ENCODE results near the gene FAM120B. TPM values are rescaled to one million over a fixed set of nuclear protein-coding genes. Genes with fewer than 3 reads are reported as not detected.

Gene FAM120B
- total RNA-seq, 5 donors from 2014 or later (not counting 1 experiment from before 2014, with no cell fraction given), result 34.1 to 39.8 (median 38.0) TPM

DNA sequence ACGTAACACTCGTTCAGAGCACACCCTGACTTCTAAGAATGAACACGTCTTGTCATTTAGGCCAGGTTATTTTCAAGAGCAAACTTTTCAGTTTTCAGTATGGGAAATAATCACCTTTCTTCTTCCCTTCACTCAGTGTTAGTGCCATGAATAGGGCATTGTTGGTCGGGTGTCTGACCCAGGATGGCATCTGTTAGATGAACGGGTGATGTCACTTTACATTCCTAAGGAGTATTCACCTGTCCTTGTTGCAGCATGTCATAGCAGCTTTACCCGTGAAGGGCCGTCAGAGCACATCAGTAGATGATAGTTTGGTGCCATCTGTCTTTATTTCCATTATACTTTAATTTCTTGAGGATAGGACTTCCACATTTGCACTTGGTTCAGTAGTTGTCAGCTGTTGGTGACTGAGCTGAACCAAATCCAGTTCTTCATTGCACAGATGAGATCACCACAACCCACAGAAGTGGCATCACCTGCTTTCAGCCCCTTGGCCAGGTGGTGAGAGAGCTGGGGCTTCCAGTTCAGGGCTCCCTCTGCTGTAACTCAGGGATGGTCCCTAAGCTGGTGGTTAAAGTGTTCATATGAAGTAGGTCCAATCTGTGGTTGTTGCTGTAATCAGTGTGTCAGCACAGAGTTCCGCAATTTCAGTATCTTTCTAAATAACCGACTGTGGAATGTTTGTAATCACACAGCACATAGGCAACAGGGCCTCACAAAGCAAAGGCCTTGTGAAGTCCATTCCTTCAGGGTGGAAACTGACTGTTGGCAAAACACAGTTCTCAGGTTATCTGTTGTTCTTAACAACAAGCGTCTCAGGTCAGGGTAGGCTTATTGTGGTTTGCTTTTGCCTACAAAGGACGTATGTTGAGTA lies 68.2 kb downstream of the FAM120B start:
- H3K27ac ChIP-seq (ENCODE audit: low read length), result no peak overlapping the region
- ATAC-seq (replicated peaks in 1 of 4), result no peak
- ChIA-PET POLR2A (no interaction called here), CTCF (no interaction called here)
- Mint-ChIP-seq H3K4me3 (no peak overlapping the region), H3K27ac (no peak overlapping the region), H3K4me1 (peaks cover 26 to 34% (median 27%) of the 10 kb centered on the region in 3 donors), H3K9me3 (no peaks in the 10 kb centered on the region), H3K27me3 (no peaks in the 10 kb centered on the region), H3K36me3 (peaks cover 31% of the 10 kb centered on the region)
- peaks cover 7 to 15% of the 10 kb centered on the region in 2 experiments for H3K4me1 ChIP-seq (ENCODE audit: control insufficient read depth in 1 of 2, extremely low read depth in 1 of 2, insufficient read depth in 2 of 2, low read length in 2 of 2)
- WGBS (ENCODE audit: insufficient coverage), result 100% methylated on average over 5 of the region's 11 CpGs
- no peak overlapping the region for H3K4me3 ChIP-seq (ENCODE audit: control insufficient read depth in 1 of 2, extremely low read depth in 1 of 2, low read length in 1 of 2)
- H3K36me3 ChIP-seq (ENCODE audit: control insufficient read depth in 2 of 2, extremely low read depth in 1 of 2, insufficient read depth in 1 of 2, low read length in 1 of 2), result peaks cover 0 to 32% of the 10 kb centered on the region in 2 donors
- peak in 1 of 35 experiments; percentile 6 for DNase-seq
- H3K27me3 ChIP-seq (replicated peaks in 1 of 2; ENCODE audit: control insufficient read depth in 2 of 2, extremely low read depth in 1 of 2, insufficient read depth in 2 of 2, low read length in 1 of 2), result no peaks in the 10 kb centered on the region
- H3K9me3 ChIP-seq, result no peaks in the 10 kb centered on the region

DNA sequence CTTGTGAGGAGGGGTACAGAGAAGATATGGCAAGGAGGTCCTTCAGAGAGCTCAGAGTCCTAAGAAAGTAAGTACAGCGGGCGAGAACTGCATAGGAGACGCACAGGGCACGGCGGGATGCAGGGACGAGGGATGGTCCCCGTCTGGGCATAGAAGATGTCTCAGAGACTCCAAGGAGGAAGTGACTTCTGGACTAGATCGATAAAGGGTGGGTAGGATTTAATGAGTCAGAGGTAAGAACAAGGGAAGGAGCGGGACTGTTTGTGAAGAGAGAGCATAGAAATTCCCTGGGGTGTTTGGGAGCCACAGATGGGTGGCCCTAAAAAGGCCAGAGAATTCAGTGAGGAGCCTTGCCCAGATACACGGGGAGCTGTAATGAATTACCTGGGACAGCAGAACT lies 69.1 kb downstream of the FAM120B start:
- 98% methylated on average over 9 of the region's 10 CpGs for WGBS (ENCODE audit: insufficient coverage)
- Mint-ChIP-seq H3K4me3 (no peak overlapping the region), H3K27me3 (no peaks in the 10 kb centered on the region), H3K9me3 (no peaks in the 10 kb centered on the region), H3K36me3 (peaks cover 28% of the 10 kb centered on the region), H3K4me1 (peaks cover 28 to 36% (median 29%) of the 10 kb centered on the region in 3 donors), H3K27ac (no peak overlapping the region)
- ChIA-PET CTCF (no interaction called here), POLR2A (no interaction called here)
- H3K4me3 ChIP-seq (ENCODE audit: control insufficient read depth in 1 of 2, extremely low read depth in 1 of 2, low read length in 1 of 2), result no peak overlapping the region
- ATAC-seq (replicated peaks in 1 of 4), result no peak
- no peaks in the 10 kb centered on the region for H3K27me3 ChIP-seq (replicated peaks in 1 of 2; ENCODE audit: control insufficient read depth in 2 of 2, extremely low read depth in 1 of 2, insufficient read depth in 2 of 2, low read length in 1 of 2)
- no peak overlapping the region for H3K27ac ChIP-seq (ENCODE audit: low read length)
- peaks cover 0 to 34% of the 10 kb centered on the region in 2 donors for H3K36me3 ChIP-seq (ENCODE audit: control insufficient read depth in 2 of 2, extremely low read depth in 1 of 2, insufficient read depth in 1 of 2, low read length in 1 of 2)
- DNase-seq, result no peak
- no peaks in the 10 kb centered on the region for H3K9me3 ChIP-seq
- peaks cover 7 to 15% of the 10 kb centered on the region in 2 experiments for H3K4me1 ChIP-seq (ENCODE audit: control insufficient read depth in 1 of 2, extremely low read depth in 1 of 2, insufficient read depth in 2 of 2, low read length in 2 of 2)

GRCh38 chr6:170376386-170377043 lies 70.0 kb downstream of the FAM120B start:
- DNase-seq (no peak), ATAC-seq (replicated peaks in 1 of 4) (no peak)
- H3K27me3 Mint-ChIP-seq, result no peaks in the 10 kb centered on the region
- Histone ChIP-seq H3K9me3 (no peaks in the 10 kb centered on the region), H3K27me3 (replicated peaks in 1 of 2; ENCODE audit: control insufficient read depth in 2 of 2, extremely low read depth in 1 of 2, insufficient read depth in 2 of 2, low read length in 1 of 2) (no peaks in the 10 kb centered on the region), H3K4me1 (ENCODE audit: control insufficient read depth in 1 of 2, extremely low read depth in 1 of 2, insufficient read depth in 2 of 2, low read length in 2 of 2) (peaks cover 7 to 15% of the 10 kb centered on the region in 2 experiments), H3K27ac (ENCODE audit: low read length) (no peak overlapping the region), H3K4me3 (ENCODE audit: control insufficient read depth in 1 of 2, extremely low read depth in 1 of 2, low read length in 1 of 2) (no peak overlapping the region), H3K36me3 (ENCODE audit: control insufficient read depth in 2 of 2, extremely low read depth in 1 of 2, insufficient read depth in 1 of 2, low read length in 1 of 2) (peaks cover 0 to 34% of the 10 kb centered on the region in 2 donors)
- H3K27ac Mint-ChIP-seq, result no peak overlapping the region
- WGBS (ENCODE audit: insufficient coverage), result 90% methylated on average over 22 of the region's 29 CpGs
- H3K4me3 Mint-ChIP-seq, result peak overlapping the region in 1 of 3 donors; percentile 21
- ChIA-PET POLR2A (no interaction called here), CTCF (no interaction called here)
- H3K36me3 Mint-ChIP-seq, result peaks cover 27% of the 10 kb centered on the region
- no peaks in the 10 kb centered on the region for H3K9me3 Mint-ChIP-seq
- peaks cover 28 to 32% (median 29%) of the 10 kb centered on the region in 3 donors for H3K4me1 Mint-ChIP-seq

DNA sequence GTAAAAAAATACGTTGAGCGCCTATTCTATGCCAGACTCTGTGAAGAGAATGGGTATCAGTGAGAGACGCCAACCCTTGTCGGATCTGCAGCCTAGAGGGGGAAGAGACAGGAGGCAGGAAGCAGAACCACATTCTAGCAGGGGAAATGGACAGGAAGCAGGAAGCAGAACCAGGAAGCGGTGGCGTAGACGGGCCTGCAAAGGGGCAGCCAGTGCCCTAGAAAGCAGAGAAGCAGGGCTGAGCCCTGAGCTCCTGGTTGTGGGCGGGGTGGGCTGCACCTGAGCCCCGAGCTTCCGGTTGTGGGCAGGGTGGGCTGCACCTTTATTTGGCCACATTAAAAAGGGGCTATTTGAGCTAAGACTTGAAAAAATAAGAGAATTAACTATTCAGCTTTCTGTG lies 71.9 kb downstream of the FAM120B start:
- CTCF ChIA-PET, result no interaction called here
- peak overlapping the region in 2 of 3 donors; percentile 25 to 57 for H3K4me3 Mint-ChIP-seq

DNA sequence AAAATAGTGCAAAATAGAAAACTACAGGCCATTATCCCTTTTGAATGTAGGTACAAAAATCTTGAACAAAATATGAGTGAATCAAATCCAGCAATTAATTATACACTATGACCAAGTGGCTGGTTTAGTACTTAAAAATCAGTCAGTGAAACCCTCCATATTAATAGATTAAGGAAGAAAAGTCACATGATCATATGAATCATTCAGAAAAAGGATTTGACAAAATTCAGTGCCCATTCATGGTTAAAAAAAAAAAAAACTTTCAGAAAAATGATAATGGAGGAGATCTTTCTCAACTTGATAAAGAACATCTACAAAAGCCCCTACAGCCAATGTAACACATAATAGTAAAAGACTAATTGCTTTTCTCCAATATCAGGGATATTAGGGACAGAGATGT lies 75.0 kb downstream of the FAM120B start:
- CTCF ChIA-PET, result no interaction called here
- H3K27ac Mint-ChIP-seq, result peak overlapping the region; percentile 2 to 66

More for the DNA sequence above, 71.9 kb downstream of the FAM120B start:
- Histone ChIP-seq H3K9me3 (no peaks in the 10 kb centered on the region), H3K27ac (ENCODE audit: low read length) (peak overlapping the region; percentile 11), H3K4me3 (ENCODE audit: control insufficient read depth in 1 of 2, extremely low read depth in 1 of 2, low read length in 1 of 2) (no peak overlapping the region), H3K36me3 (ENCODE audit: control insufficient read depth in 2 of 2, extremely low read depth in 1 of 2, insufficient read depth in 1 of 2, low read length in 1 of 2) (peaks cover 0 to 26% of the 10 kb centered on the region in 2 donors), H3K27me3 (replicated peaks in 1 of 2; ENCODE audit: control insufficient read depth in 2 of 2, extremely low read depth in 1 of 2, insufficient read depth in 2 of 2, low read length in 1 of 2) (no peaks in the 10 kb centered on the region), H3K4me1 (ENCODE audit: control insufficient read depth in 1 of 2, extremely low read depth in 1 of 2, insufficient read depth in 2 of 2, low read length in 2 of 2) (peaks cover 7 to 15% of the 10 kb centered on the region in 2 experiments)
- 33% methylated on average over 10 of the region's 10 CpGs for WGBS (ENCODE audit: insufficient coverage)
- H3K9me3 Mint-ChIP-seq, result no peaks in the 10 kb centered on the region
- POLR2A ChIA-PET, result no interaction called here
- no peaks in the 10 kb centered on the region for H3K27me3 Mint-ChIP-seq
- DNase-seq, result peak in 26 of 35 experiments; percentile 3 to 58 (median 12)
- peak; percentile 27 to 89 (median 52) for ATAC-seq (replicated peaks in 1 of 4)
- H3K27ac Mint-ChIP-seq, result peak overlapping the region; percentile 67 to 88
- H3K36me3 Mint-ChIP-seq, result peaks cover 26% of the 10 kb centered on the region
- H3K4me1 Mint-ChIP-seq, result peaks cover 28 to 32% (median 29%) of the 10 kb centered on the region in 3 donors

DNA sequence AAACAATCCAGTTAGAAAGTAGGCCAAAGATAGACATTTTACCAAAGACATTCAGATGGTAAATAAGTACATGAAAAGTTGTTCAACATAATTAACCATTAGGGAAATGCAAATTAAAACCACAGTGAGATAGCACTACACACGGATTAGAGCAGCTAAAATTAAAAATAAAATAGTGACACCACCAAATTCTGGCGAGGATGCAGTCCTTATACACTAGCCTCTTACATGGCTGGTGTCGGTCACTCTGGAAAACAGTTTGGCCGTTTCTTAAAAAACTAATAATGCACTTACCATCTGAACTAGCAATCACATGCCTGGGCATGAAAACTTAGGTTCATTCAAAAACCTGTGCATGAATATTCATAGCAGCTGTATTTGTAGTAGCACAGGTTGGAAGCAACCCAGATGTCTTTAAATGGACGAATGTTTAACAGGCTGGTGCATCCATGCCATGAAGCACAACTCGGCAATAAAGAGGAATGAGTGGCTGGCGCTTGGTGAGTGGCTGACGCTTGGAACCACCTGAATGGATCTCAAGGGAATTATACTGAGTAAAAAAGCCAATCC lies 77.0 kb downstream of the FAM120B start:
- Mint-ChIP-seq H3K4me1 (peaks cover 8 to 11% (median 9%) of the 10 kb centered on the region in 3 donors), H3K4me3 (no peak overlapping the region), H3K27ac (peak overlapping the region in 1 of 2 donors; percentile 51), H3K9me3 (no peaks in the 10 kb centered on the region), H3K36me3 (peaks cover 29% of the 10 kb centered on the region), H3K27me3 (no peaks in the 10 kb centered on the region)
- DNase-seq (no peak), ATAC-seq (replicated peaks in 1 of 4) (no peak)
- no peak overlapping the region for H3K4me3 ChIP-seq (ENCODE audit: control insufficient read depth in 1 of 2, extremely low read depth in 1 of 2, low read length in 1 of 2)
- no peaks in the 10 kb centered on the region for H3K9me3 ChIP-seq
- peaks cover 0 to 5% of the 10 kb centered on the region in 2 experiments for H3K4me1 ChIP-seq (ENCODE audit: control insufficient read depth in 1 of 2, extremely low read depth in 1 of 2, insufficient read depth in 2 of 2, low read length in 2 of 2)
- H3K27me3 ChIP-seq (replicated peaks in 1 of 2; ENCODE audit: control insufficient read depth in 2 of 2, extremely low read depth in 1 of 2, insufficient read depth in 2 of 2, low read length in 1 of 2), result no peaks in the 10 kb centered on the region
- H3K36me3 ChIP-seq (ENCODE audit: control insufficient read depth in 2 of 2, extremely low read depth in 1 of 2, insufficient read depth in 1 of 2, low read length in 1 of 2), result peaks cover 0 to 14% of the 10 kb centered on the region in 2 donors
- CTCF ChIA-PET, result no interaction called here
- H3K27ac ChIP-seq (ENCODE audit: low read length), result no peak overlapping the region
- POLR2A ChIA-PET, result no interaction called here
- 100% methylated on average over 3 of the region's 8 CpGs for WGBS (ENCODE audit: insufficient coverage)

More for the DNA sequence above, 75.0 kb downstream of the FAM120B start:
- Mint-ChIP-seq H3K4me3 (no peak overlapping the region), H3K4me1 (peaks cover 17 to 20% (median 19%) of the 10 kb centered on the region in 3 donors), H3K27me3 (no peaks in the 10 kb centered on the region), H3K36me3 (peaks cover 19% of the 10 kb centered on the region), H3K9me3 (no peaks in the 10 kb centered on the region)
- Histone ChIP-seq H3K27me3 (replicated peaks in 1 of 2; ENCODE audit: control insufficient read depth in 2 of 2, extremely low read depth in 1 of 2, insufficient read depth in 2 of 2, low read length in 1 of 2) (no peaks in the 10 kb centered on the region), H3K9me3 (no peaks in the 10 kb centered on the region), H3K27ac (ENCODE audit: low read length) (no peak overlapping the region), H3K4me1 (ENCODE audit: control insufficient read depth in 1 of 2, extremely low read depth in 1 of 2, insufficient read depth in 2 of 2, low read length in 2 of 2) (peaks cover 7 to 15% of the 10 kb centered on the region in 2 experiments), H3K4me3 (ENCODE audit: control insufficient read depth in 1 of 2, extremely low read depth in 1 of 2, low read length in 1 of 2) (no peak overlapping the region), H3K36me3 (ENCODE audit: control insufficient read depth in 2 of 2, extremely low read depth in 1 of 2, insufficient read depth in 1 of 2, low read length in 1 of 2) (peaks cover 0 to 4% of the 10 kb centered on the region in 2 donors)
- no peak for DNase-seq
- no peak for ATAC-seq (replicated peaks in 1 of 4)
- POLR2A ChIA-PET, result no interaction called here

Measured in T-cell (primary cell).